Measurements from ENCODE around the gene AFG3L2.

AFG3L2 gene

GRCh38 chr18:12335503-12335902 is 41.5 kb downstream of the AFG3L2 start:
- H3K9ac ChIP-seq: no peak overlapping the region
- H3K4me1 ChIP-seq: no peaks in the 10 kb centered on the region
- H2AFZ ChIP-seq: no peak overlapping the region
- TF ChIP-seq, protein P1, sequence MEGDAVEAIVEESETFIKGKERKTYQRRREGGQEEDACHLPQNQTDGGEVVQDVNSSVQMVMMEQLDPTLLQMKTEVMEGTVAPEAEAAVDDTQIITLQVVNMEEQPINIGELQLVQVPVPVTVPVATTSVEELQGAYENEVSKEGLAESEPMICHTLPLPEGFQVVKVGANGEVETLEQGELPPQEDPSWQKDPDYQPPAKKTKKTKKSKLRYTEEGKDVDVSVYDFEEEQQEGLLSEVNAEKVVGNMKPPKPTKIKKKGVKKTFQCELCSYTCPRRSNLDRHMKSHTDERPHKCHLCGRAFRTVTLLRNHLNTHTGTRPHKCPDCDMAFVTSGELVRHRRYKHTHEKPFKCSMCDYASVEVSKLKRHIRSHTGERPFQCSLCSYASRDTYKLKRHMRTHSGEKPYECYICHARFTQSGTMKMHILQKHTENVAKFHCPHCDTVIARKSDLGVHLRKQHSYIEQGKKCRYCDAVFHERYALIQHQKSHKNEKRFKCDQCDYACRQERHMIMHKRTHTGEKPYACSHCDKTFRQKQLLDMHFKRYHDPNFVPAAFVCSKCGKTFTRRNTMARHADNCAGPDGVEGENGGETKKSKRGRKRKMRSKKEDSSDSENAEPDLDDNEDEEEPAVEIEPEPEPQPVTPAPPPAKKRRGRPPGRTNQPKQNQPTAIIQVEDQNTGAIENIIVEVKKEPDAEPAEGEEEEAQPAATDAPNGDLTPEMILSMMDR (IDR thresholded peaks at IDR 0.05): no peak
- H3K9me3 ChIP-seq (ENCODE audit: control insufficient read depth, low read length): no peaks in the 10 kb centered on the region
- peaks cover 4% of the 10 kb centered on the region for H3K79me2 ChIP-seq
- H3K27me3 ChIP-seq (ENCODE audit: control insufficient read depth, insufficient read depth, low read length): no peaks in the 10 kb centered on the region
- H3K4me2 ChIP-seq (ENCODE audit: low read length): no peak overlapping the region
- no peak overlapping the region for H3K27ac ChIP-seq
- peaks cover 2% of the 10 kb centered on the region for H3K36me3 ChIP-seq (ENCODE audit: control insufficient read depth, insufficient read depth, low read length)
- H3K4me3 ChIP-seq (ENCODE audit: low read depth, low read length): no peak overlapping the region

DNA sequence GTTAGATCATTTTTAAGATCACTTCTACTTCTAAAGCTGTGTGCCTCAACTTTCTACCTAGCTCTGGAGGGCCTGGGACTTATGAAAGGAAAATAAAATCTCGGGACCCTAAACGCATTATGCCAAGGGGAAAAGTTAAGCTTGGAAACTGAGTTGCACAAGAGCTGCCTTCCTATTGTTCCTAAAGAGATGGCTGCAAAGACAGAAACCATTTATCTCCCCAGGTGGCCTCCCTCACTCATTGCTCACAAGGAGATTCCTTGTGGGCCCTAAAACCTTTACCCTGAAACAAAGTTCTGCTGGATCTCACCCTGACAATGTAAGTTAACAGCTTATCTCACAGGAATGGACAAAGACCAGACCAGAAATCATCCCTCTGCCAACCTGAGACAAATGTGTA is 42.2 kb downstream of the AFG3L2 start:
- H3K9ac ChIP-seq: no peak overlapping the region
- H2AFZ ChIP-seq: no peak overlapping the region
- no peaks in the 10 kb centered on the region for H3K4me1 ChIP-seq
- H3K9me3 ChIP-seq (ENCODE audit: control insufficient read depth, low read length): no peaks in the 10 kb centered on the region
- TF ChIP-seq, protein P1 (IDR thresholded peaks at IDR 0.05): no peak
- H3K4me2 ChIP-seq (ENCODE audit: low read length): no peak overlapping the region
- H3K27me3 ChIP-seq (ENCODE audit: control insufficient read depth, insufficient read depth, low read length): no peaks in the 10 kb centered on the region
- no peak overlapping the region for H3K4me3 ChIP-seq (ENCODE audit: low read depth, low read length)
- H3K27ac ChIP-seq: no peak overlapping the region
- peaks cover 2% of the 10 kb centered on the region for H3K36me3 ChIP-seq (ENCODE audit: control insufficient read depth, insufficient read depth, low read length)
- peaks cover 4% of the 10 kb centered on the region for H3K79me2 ChIP-seq

GRCh38 chr18:12334366-12334808 is 42.6 kb downstream of the AFG3L2 start:
- no peak overlapping the region for H3K4me3 ChIP-seq (ENCODE audit: low read depth, low read length)

GRCh38 chr18:12333506-12334290 is 43.3 kb downstream of the AFG3L2 start:
- Histone ChIP-seq H3K36me3 (ENCODE audit: control insufficient read depth, insufficient read depth, low read length) (peaks cover 2% of the 10 kb centered on the region), H3K79me2 (peaks cover 4% of the 10 kb centered on the region), H2AFZ (no peak overlapping the region), H3K27me3 (ENCODE audit: control insufficient read depth, insufficient read depth, low read length) (no peaks in the 10 kb centered on the region), H3K9me3 (ENCODE audit: control insufficient read depth, low read length) (no peaks in the 10 kb centered on the region), H3K9ac (no peak overlapping the region), H3K4me3 (ENCODE audit: low read depth, low read length) (no peak overlapping the region), H3K27ac (no peak overlapping the region), H3K4me2 (ENCODE audit: low read length) (no peak overlapping the region), H3K4me1 (no peaks in the 10 kb centered on the region)
- TF ChIP-seq, protein P1 (IDR thresholded peaks at IDR 0.05): no peak

More at GRCh38 chr18:12334366-12334808, 42.6 kb downstream of the AFG3L2 start:
- Histone ChIP-seq H3K4me1 (no peaks in the 10 kb centered on the region), H3K27ac (no peak overlapping the region), H3K79me2 (peaks cover 4% of the 10 kb centered on the region), H2AFZ (no peak overlapping the region), H3K4me2 (ENCODE audit: low read length) (no peak overlapping the region), H3K36me3 (ENCODE audit: control insufficient read depth, insufficient read depth, low read length) (peaks cover 2% of the 10 kb centered on the region), H3K9ac (no peak overlapping the region), H3K9me3 (ENCODE audit: control insufficient read depth, low read length) (no peaks in the 10 kb centered on the region), H3K27me3 (ENCODE audit: control insufficient read depth, insufficient read depth, low read length) (no peaks in the 10 kb centered on the region)
- TF ChIP-seq, protein P1 (IDR thresholded peaks at IDR 0.05): no peak

GRCh38 chr18:12330766-12331165 is 46.3 kb downstream of the AFG3L2 start:
- no peaks in the 10 kb centered on the region for H3K4me1 ChIP-seq
- H3K9ac ChIP-seq: no peak overlapping the region
- no peaks in the 10 kb centered on the region for H3K9me3 ChIP-seq (ENCODE audit: control insufficient read depth, low read length)
- no peaks in the 10 kb centered on the region for H3K79me2 ChIP-seq
- TF ChIP-seq, protein P1 (IDR thresholded peaks at IDR 0.05): no peak
- no peak overlapping the region for H3K4me2 ChIP-seq (ENCODE audit: low read length)
- no peak overlapping the region for H2AFZ ChIP-seq
- H3K27ac ChIP-seq: no peak overlapping the region
- H3K27me3 ChIP-seq (ENCODE audit: control insufficient read depth, insufficient read depth, low read length): no peaks in the 10 kb centered on the region
- no peak overlapping the region for H3K4me3 ChIP-seq (ENCODE audit: low read depth, low read length)
- H3K36me3 ChIP-seq (ENCODE audit: control insufficient read depth, insufficient read depth, low read length): no peaks in the 10 kb centered on the region

Data from parathyroid adenoma (tissue), 2 donors.